Ammon's horn (tissue), 1 donor: ENCODE measurements around the gene NUP214.
A peak's percentile ranks its signal among the peaks of the same experiment; 100 is the strongest.
"Not testable (repeated sequence)": the region's sequence is repeated elsewhere in the genome, so short reads cannot be mapped to it uniquely, and the experiment has no call there.

Experiments used
- DNase-seq: peaks from one replicate; pipeline ENCODE4 v3.0.0-alpha.2; 2016; ENCODE audit warnings: low spot score

NUP214 gene

DNA sequence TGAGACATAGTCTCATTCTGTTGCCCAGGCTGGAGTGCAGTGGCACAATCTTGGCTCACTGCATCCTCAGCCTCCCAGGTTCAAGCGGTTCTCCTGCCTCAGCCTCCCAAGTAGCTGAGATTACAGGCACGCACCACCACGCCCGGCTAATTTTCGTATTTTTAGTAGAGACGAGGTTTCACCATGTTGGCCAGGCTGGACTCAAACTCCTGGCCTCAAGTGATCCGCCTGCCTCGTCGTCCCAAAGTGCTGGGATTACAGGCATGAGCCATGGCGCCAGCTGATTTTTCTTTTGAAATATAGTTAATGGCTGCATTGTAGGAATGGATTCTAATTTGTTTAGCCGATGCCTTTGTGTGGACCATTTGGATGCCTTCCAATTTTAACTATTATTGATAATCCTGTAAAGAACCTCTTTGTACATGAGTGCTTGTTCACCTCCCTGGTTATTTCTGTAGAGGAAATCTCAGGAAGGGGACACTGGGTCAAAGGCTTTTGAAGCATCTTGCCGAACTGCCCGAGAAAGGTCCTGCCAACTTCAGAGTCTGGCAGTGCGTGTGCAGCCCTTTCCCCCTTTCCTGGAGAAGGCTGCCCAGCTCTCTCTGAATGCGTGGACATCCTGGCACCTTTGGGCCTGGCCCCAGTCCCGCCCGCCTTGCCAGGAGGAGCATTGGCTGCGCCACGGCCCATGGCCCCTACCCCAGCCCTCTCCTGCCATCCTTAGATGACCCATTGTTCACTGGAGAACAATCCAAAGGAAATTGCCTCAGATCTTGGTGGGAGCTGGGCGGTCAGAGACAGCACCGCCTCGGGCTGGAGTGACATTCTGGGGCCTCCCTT is 8.9 kb upstream of the NUP214 start:
- DNase-seq, result peak; percentile 68

DNA sequence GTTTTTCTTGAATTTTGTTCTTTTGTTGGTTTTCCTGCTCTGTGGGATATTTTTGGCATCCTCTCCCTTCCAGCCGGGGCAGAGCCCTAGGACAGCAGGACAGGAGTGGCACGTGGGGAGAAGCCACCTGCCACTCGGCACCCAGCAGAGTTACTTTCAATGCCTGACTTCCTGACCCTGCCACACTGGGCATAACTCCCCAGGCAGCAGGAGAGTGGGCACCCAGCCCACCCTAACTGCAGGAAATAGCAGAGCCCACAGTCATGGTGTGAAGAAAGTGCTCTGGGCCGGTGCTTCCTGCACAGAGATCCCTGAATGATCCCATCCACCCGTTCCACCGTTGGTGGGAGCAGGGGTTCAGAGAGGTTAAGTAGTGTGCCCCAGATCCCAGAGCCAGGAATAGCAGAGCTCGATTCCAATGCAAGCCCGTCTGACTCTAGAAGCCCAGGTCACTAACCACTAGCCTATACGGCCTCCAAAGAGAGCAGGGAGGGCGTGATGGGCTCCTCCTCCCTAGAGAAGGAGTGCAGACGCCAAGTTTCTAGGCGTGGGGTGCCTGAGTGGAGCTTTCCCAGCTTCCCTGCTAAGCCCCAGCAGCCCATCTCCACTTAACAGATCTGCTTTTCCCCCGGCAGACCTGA is 8.1 kb upstream of the NUP214 start:
- DNase-seq, result no peak

DNA sequence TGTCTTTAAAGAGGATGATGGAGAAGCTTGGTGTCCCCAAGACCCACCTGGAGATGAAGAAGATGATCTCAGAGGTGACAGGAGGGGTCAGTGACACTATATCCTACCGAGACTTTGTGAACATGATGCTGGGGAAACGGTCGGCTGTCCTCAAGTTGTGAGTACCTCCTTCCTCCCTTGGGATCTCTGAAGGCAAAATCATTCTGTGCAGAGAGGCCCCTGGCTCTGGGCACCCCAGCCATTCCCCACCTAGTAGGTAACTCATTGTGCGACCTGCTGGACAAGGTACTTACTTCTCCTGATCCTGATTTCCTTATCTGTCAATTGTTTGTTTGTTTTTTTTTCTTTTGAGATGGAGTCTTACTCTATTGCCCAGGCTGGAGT is 7.6 kb upstream of the NUP214 start:
- DNase-seq, result no peak

DNA sequence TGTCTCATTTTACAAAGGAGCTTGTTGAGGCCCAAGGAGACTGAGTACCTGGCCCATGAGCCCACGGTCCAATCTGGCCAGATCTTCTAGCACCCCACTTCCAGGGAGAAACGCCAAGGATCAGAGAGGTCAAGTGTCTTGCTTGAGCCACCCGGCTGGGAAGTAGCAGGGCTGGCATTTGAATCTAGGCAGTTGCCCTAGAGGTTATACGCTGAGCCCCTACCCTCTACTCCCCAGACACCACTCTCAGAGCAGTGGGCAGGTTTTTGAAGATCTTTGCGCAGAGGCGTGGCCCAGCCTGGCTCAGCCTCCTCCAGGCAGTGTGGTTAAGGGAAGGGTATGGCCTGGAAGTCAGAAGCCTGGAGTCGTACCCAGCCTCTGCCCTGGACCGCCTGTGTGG is 5.8 kb upstream of the NUP214 start:
- DNase-seq, result no peak

DNA sequence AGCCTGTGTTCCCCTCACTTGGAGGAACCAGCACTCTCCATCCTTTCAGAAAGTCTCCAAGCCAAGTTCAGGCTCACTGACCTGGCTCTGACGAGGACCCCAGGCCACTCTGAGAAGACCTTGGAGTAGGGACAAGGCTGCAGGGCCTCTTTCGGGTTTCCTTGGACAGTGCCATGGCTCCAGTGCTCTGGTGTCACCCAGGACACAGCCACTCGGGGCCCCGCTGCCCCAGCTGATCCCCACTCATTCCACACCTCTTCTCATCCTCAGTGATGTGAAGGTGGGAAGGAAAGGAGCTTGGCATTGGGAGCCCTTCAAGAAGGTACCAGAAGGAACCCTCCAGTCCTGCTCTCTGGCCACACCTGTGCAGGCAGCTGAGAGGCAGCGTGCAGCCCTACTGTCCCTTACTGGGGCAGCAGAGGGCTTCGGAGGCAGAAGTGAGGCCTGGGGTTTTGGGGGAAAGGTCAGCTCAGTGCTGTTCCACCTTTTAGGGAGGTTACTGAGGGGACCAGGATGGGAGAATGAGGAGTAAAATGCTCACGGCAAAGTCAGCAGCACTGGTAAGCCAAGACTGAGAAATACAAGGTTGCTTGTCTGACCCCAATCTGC is 4.7 kb upstream of the NUP214 start:
- DNase-seq, result no peak

DNA sequence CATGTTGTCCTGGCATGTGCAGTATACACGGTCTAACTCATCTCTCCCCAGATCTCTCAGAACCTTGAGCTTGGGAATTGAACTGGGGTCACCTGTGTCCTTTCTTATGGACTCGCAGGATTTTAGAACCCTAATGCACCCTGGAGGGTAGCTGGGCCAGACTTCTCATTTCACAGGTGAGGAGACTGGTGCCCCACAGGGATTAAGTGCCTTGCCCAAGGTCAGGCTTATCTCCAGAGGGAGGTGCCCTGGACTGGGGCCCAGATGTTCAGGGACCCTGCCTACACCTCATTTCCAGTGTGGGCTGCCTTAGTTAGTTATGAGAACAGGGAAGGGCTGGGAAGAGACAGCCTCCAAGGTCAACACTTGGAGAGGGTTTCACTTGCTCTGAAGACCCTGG is 4.0 kb upstream of the NUP214 start:
- no peak for DNase-seq

DNA sequence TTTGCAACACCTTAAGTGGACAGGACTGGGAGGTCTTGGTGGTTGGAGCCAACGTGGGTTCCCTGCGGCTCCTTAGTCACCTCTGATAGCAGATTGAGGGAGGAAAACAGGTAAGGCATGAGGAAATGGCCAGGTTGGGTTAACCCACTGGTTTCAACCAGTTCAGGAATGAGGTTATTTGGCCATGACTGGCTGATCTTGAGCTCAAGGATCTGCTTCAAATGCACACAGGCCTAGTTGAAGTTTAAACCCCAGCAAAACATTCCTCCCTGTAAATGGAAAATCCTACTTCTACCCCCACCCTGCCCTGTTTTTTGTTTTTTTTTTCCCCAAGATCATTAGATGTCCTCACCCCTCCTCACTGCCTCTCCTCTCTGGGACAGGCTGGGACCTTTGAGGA is 3.2 kb upstream of the NUP214 start:
- DNase-seq, result no peak

DNA sequence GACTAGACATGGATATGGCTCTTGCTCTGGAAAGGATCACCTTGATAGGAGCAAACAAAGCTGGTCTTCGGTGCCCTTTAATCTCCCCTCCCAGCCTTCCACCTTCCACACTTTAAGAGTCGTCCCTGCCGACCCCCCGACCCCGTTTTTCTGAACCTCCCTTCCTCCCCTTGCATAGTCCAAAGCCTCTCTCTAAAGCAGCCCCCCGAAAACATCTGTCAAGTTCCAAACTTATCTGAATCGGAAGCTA is 423 bp upstream of the NUP214 start:
- no peak for DNase-seq

DNA sequence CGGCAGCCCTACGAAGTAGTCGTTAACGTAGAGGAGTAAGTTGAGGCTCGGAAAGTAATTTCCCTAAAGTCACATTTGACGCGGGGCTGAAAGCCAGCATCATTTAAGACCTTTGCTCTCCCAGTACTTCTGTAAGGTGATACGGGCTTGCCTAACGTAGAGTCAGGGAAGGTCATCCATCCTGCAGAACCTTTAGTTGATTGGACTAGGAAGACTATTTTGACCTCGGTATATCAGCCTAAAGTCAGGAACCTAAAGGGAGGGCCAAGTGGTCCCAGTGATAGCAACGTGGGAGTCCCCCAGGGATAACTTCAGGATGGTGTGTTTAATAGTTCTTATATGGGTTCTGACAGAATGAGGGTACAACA is 657 bp downstream of the NUP214 start:
- no peak for DNase-seq

DNA sequence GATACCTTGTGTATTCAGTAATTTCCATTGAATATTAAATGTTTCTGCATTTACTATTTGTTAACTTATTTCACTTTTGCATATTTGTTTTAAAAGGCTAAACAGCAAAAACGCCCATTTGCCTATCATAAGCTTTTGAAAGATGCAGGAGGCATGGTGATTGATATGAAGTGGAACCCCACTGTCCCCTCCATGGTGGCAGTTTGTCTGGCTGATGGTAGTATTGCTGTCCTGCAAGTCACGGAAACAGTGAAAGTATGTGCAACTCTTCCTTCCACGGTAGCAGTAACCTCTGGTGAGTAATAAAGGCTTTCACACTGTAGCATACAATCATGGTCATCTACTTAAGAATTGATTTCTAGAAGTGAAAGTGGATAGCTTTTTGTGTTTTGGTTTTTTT is 3.8 kb downstream of the NUP214 start:
- no peak for DNase-seq

DNA sequence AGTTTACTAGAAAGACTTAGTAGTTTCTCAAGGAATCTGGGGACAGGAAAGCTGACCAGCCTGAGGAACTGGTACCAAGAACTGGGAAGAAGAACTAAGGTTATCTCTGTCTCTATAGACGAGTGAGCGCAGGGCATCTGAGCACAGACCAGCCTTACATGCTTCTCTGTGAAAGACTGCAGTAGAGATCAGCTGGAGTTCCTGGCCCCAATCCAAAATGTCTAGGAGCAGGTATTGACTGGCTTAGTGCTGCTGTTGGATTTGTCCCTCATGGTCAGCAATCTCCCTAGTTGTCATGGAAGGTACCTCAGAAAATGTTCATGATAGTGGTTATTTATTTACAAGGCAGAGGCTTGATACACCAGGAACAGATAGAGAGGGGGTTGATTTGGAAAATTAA is 13.3 kb downstream of the NUP214 start:
- DNase-seq, result no peak

DNA sequence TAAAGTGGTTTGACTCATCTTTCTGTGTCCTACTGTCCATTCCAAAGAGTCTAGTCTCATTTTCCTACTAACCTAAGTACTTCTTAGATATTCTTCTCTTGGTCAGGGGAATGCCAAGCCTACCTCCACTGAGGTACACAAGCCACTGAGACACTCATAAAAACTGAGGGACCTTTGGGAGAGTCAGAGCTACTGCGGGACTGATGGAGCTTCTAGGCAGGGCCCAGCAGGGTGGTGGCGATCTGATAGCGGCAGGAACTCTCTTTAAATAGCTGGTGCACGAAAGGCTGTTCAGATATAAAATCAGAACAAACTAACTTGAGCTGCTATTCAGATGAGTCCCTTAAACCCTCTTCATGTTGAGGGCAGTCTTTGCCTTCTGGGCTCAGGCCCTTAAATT is 14.7 kb downstream of the NUP214 start:
- no peak for DNase-seq

DNA sequence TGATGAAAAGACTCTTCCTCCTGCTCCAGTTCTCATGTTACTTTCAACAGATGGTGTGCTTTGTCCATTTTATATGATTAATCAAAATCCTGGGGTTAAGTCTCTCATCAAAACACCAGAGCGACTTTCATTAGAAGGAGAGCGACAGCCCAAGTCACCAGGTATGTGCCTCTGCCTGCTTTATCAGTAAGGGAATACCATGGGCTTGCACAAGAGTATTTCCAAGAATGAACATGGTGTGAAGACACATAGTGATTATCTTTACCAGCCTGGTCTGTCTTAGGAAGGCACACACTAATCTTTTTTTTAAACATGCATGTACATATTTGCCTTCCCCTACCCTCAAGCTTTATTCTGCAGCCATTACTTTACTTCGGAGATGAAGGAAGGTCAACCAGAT is 15.2 kb downstream of the NUP214 start:
- DNase-seq, result no peak

DNA sequence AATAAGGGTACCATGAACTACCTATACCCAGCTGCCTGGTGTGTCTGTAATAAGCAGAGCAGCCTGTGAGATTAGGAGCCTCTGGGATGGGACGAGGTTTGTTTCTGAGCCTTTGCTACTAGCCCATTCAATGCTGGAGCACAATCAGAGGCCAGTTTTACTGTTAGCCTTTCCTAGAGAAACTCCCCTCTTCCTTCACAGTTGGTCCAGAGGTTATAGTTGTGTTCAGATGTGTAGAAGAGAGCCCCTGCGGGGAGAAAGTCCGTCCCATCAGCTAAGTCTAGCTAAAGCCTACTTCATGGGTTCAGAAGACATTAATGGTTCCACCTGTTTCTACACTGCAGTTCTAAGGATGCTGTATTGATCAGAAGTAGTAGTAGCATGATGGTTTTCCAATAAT is 16.8 kb downstream of the NUP214 start:
- no peak for DNase-seq

DNA sequence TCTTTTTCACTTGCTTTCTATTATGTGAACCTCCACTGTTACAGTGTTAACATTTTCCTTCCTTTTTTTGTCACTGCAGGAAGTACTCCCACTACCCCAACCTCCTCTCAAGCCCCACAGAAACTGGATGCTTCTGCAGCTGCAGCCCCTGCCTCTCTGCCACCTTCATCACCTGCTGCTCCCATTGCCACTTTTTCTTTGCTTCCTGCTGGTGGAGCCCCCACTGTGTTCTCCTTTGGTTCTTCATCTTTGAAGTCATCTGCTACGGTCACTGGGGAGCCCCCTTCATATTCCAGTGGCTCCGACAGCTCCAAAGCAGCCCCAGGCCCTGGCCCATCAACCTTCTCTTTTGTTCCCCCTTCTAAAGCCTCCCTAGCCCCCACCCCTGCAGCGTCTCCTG is 18.8 kb downstream of the NUP214 start:
- no peak for DNase-seq

DNA sequence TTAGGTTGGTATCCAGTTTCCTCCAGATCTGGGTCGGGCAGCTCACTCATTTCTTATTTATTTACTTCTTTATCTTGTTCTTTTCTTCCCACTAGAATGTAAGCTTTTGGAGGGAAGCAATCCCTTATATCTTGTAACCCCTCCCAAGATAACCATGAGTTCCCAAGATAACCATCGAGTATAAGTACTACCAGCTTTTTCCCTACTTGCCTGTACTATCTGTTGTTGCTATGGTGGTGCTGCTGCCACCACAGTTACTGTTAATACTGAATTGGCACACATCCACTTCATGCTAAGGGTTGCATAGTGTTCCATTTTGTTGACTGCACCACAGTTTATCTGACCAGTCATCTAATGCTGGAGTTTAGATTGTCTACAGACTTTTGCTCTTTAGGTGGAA is 19.9 kb downstream of the NUP214 start:
- no peak for DNase-seq

DNA sequence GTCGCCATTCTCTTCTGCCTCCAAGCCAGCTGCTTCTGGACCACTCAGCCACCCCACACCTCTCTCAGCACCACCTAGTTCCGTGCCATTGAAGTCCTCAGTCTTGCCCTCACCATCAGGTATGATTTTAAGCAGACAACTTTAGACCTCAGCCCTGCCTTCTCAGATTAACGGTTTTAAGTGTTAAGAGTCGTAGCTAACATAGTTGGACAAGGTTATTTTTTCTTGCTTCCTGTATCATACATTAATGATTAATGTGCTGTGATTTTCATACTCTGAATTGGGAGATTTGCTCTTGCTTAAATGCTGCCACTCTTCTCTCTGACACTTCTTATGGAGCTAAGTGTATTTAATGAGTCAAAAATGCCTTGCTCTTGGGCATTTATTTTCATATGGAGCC is 20.8 kb downstream of the NUP214 start:
- DNase-seq, result no peak

DNA sequence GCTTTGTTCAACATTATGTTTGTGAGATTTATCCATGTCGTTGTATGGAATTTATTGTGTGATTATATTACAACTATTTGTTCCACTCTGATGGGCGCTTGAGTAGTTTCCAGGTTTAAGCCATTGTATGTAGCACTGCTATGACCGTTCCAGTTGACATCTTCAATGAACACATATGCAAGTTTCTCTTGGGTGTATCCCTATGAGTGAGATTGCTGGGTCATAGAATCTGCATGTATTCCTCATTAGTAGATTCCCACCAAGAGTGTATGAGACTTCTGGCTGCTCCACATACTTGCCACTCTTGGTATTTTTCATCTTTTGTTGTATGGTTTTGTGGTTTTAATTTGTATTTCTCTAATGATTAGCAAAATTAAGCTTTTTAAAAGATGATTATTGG is 22.9 kb downstream of the NUP214 start:
- DNase-seq, result no peak

DNA sequence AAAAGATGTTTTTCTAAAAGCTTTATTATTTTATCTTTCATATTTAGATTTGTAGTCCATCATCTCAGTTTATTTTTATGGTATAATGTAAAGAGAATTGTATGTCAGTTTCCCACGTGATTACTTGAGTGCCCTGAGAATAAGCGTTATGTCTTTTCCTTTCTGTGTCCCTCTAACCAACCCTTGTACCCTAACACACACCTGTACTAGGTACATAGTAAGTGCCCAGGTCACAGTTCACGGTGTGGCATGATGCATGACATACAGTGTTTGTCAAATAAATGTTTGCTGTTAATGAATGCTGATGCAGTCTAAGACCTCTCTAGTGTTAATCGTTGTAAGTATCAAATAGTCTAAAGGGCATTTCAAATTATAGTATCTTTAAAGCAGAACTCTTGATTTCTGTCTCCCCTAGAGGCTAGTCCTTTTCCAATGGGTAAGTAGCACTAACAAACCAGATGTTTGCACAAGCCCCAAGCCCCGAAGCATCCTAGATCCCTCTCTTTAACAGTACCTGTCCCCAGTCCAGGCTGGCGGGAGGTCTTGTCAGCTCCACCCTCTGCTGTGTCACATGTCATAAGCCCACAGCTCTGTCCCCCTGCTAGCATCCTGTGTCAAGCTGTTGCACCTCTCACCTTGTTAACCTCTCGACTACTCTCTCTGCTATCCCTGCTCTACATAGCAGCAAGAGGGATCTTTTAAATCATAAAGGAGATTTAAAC is 23.7 kb downstream of the NUP214 start:
- DNase-seq, result no peak

DNA sequence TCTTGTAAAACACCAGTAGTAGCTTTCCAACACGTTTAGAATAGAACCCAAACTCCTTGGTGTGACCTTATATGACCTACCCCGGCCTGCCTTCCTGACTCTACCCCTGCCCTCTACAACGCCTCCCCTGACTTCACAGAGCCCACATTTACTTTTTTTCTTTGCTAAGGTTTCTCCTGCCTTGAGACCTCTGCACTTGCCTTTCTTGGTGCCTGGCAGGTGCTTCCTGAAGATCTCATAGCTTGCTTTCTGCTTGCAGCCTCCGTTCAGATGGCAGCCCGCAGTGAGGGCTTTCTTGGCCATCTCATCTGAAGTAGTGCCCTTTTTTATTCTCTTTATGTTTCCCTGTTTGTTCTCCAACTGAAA is 24.3 kb downstream of the NUP214 start:
- DNase-seq, result no peak

DNA sequence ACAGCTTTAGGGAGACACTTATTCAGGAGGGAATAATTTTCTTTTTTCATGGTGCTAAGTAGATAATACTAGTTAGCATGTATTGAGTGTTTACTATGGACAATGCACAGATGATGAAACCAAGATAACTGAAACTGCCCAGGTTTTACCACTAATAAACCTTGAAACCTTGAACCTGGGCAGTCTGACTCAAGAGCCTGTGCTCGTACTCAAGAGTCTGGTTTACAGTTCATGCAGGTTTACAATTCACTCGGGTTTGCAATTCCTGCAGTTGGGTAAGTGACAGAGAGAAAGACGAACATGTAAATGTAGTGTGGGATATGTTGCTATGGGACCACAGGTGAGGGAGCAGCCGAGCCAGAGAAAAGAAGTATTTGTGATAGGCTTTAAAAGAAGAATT is 28.2 kb downstream of the NUP214 start:
- no peak for DNase-seq

DNA sequence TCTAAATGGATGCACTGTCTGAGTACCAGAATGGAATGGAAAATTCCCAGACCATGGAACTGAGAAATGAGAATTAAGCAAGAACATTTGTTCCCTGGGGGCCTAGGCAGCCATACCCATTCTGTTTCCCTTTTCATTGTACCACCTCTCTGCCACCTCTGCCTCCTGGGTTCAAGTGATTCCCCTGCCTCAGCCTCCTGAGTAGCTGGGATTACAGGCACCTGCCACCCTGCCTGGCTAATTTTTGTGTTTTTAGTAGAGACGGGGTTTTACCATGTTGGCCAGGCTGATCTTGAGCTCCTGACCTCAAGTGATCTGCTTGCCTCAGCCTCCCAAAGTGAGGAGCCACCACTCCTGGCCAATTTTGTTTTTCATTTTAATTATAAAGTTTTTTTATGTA is 33.3 kb downstream of the NUP214 start:
- DNase-seq, result not testable (repeated sequence)

DNA sequence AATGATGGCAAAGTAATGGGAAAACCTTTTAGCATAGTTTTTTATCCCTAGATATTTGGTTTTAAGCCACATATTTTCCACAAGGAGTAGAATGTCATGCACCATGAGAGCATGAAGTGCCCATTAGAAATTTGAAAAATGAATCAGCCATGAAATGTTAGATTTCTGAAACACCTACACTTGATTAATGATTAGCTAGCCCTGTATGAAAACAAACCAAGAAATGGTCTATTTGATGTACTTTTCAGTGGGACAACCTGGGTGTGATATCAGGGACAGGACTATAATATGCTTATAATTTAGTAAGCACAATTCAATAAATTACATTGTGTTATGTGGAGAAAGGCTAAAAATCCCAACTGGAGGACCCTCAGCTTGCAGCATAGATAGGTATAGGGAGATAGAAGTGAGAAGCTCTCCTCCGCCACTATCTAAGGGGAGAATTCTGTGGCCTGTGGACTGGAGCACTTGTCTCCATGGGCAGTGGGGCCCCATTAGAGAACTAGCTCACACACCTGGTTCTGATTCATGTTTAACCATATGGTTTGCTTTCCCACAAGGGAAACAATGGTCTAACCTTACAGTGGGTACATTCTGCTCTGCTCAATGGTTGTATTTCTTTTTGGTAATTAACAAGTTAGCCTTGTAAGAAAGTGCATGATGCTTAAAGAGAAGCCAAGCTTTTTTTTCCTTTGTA is 35.2 kb downstream of the NUP214 start:
- no peak for DNase-seq
